ENCODE measurements around the gene ABCC9.

- TF ChIP-seq EZH2 (IDR thresholded peaks at IDR 0.05; ENCODE audit: insufficient read depth, poor library complexity, severe bottlenecking) = no peak
- TF ChIP-seq EZH2phosphoT487 (IDR thresholded peaks at IDR 0.05; ENCODE audit: insufficient read depth, low read depth) = no peak
These were observed 112.4 kb downstream of the ABCC9 start for GRCh38 chr12:21828779-21829178.

Data from GM23248 (cell line).